Activated naive CD8-positive, alpha-beta T cell treated with anti-CD3 and anti-CD28 coated beads, Interleukin-2, amount 50 U/mL, for 24 hours (primary cell): Measurements from ENCODE around the gene CYP4F8.
"Not testable (repeated sequence)": the region's sequence is repeated elsewhere in the genome, so short reads cannot be mapped to it uniquely, and the experiment has no call there.

Experiments used
- ATAC-seq: fragments of 150-1000 bp; cut with Tn5 transposase; one replicate; pipeline ENCODE4 v1.10.0; 2021
- DNase-seq: peaks from one replicate; pipeline ENCODE4 v3.0.0; 2021
- H3K27ac Mint-ChIP-seq: one replicate; pipeline ENCODE4 v1.8.0; 2021; ENCODE audit warnings: mild to moderate bottlenecking, mixed read lengths
- H3K27me3 Mint-ChIP-seq: one replicate; pipeline ENCODE4 v1.8.0; 2021; ENCODE audit warnings: mixed read lengths
- H3K36me3 Mint-ChIP-seq: one replicate; pipeline ENCODE4 v1.8.0; 2021; ENCODE audit warnings: low read depth, mixed read lengths
- H3K4me1 Mint-ChIP-seq: one replicate; pipeline ENCODE4 v1.8.0; 2021; ENCODE audit warnings: mixed read lengths
- H3K4me3 Mint-ChIP-seq: one replicate; pipeline ENCODE4 v1.8.0; 2021; ENCODE audit warnings: mild to moderate bottlenecking, moderate library complexity, mixed read lengths
- H3K9me3 Mint-ChIP-seq: one replicate; pipeline ENCODE4 v1.8.0; 2021; ENCODE audit warnings: mixed read lengths

The CYP4F8 gene

DNA sequence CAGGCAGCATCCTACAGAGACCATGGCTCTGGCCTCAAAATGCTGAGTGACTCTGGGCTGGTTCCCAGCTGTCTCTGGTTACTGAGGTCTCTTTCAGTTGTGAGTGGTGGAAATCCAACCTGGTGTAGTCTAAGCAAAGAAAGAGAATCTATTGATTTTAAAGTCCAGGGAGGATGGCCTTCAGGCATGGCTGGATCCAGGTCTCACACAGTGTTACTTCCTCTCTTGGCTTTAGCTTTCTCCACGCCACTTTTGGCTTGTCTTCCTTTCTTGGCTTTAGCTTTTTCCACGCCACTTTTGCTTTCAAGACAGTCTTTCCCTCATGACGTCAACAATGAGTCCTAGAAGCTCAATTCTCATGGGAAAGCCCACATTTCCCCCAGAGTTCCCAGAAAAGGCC lies 29.8 kb downstream of the CYP4F8 start:
- no peaks in the 10 kb centered on the region for H3K36me3 Mint-ChIP-seq
- DNase-seq, result no peak
- ATAC-seq, result no peak
- no peaks in the 10 kb centered on the region for H3K9me3 Mint-ChIP-seq
- peaks cover 5% of the 10 kb centered on the region for H3K4me1 Mint-ChIP-seq
- no peaks in the 10 kb centered on the region for H3K27me3 Mint-ChIP-seq
- H3K4me3 Mint-ChIP-seq, result no peak overlapping the region
- no peak overlapping the region for H3K27ac Mint-ChIP-seq

DNA sequence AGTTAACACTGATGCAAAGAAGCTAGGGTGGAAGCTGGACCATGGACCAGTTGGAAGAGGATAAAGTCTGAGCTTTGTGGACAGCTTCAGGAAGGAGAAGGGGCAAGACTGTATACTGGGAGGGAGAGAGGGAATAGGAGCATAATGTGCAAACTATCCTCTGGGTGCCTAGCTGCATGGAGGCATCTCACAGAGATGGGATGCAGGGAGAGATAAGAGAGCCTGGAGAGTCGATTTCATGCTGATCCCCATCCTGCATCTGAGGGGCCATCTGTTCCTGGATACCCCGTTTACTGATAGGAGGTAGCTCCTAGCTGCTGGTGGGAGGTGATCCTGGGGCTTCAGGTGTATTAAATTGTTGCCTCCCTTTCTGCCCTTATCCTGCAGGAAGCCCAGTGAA lies 34.5 kb downstream of the CYP4F8 start:
- H3K4me3 Mint-ChIP-seq, result no peak overlapping the region
- no peaks in the 10 kb centered on the region for H3K9me3 Mint-ChIP-seq
- ATAC-seq (no peak), DNase-seq (no peak)
- H3K4me1 Mint-ChIP-seq, result no peaks in the 10 kb centered on the region
- H3K36me3 Mint-ChIP-seq, result no peaks in the 10 kb centered on the region
- H3K27me3 Mint-ChIP-seq, result peaks cover 18% of the 10 kb centered on the region
- H3K27ac Mint-ChIP-seq, result no peak overlapping the region

DNA sequence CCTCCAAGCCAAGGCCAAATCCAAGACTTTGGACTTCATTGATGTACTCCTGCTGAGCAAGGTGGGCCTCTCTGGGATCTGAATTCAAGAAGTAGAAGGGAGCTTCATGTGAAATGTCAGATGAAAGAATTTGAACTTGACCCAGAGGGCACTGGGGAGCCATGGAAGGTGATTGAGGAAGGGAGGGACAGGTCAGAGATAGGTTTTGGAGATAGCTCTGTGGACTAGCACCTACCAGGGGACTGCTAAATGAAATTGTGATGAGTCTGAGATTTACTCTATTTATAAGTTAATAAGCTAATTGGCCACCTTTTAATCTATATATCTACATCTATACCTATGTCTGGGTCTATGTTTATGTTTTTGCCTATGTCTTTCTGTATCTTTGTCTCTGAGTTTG lies 35.1 kb downstream of the CYP4F8 start:
- peaks cover 23% of the 10 kb centered on the region for H3K27me3 Mint-ChIP-seq
- H3K36me3 Mint-ChIP-seq, H3K9me3 Mint-ChIP-seq, ATAC-seq, H3K4me1 Mint-ChIP-seq, H3K4me3 Mint-ChIP-seq, H3K27ac Mint-ChIP-seq, DNase-seq: not testable (repeated sequence)

DNA sequence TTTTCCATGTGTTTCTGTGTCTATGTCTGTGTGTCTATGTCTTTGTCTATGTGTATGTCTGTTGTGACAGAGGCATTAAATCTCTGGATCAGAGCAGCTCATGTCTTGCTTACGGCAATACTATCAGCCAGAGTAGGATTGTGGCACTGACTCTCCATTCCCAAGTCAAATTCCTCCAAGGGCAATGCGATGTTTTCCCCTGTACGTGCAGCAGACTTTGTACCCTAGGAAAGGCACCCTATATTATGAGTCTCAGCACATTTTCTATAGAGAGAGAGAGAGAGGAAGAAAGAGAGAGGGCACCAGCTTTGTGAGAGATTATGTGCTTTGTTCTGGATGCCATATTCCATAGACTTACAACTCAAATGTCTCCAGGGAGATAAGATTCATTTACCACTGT lies 36.8 kb downstream of the CYP4F8 start:
- no peaks in the 10 kb centered on the region for H3K4me1 Mint-ChIP-seq
- peaks cover 34% of the 10 kb centered on the region for H3K27me3 Mint-ChIP-seq

DNA sequence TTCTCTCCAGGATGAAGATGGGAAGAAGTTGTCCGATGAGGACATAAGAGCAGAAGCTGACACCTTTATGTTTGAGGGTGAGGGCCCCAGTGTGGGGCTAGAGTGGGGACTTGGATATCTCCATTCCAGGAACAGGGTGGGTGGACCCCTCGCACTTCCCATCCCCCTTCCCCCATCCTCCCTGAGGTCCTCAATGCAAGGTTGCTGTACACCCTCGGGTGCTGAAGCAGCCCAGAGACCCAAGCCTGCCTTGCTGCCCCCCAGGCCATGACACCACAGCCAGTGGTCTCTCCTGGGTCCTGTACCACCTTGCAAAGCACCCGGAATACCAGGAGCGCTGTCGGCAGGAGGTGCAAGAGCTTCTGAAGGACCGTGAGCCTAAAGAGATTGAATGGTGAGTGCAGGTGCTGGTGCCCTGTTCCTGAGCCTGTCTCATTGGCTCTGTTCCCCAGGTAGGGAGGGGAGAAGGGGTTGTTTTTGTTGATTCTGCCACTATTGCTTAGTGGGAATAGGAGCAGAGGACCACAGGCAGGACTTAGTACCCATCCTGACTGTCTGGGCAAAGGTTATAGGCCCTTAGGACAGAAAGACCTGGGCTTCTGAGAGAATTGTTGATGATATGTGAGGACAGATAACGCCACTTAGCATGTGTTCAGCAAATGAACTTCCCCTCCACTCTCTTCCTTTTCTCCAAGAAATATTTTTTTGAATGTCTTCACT lies 37.7 kb downstream of the CYP4F8 start:
- ATAC-seq, result no peak
- Mint-ChIP-seq H3K9me3 (no peaks in the 10 kb centered on the region), H3K4me1 (no peaks in the 10 kb centered on the region), H3K27ac (no peak overlapping the region), H3K36me3 (no peaks in the 10 kb centered on the region), H3K27me3 (peaks cover 34% of the 10 kb centered on the region), H3K4me3 (no peak overlapping the region)
- DNase-seq, result no peak

More for the DNA sequence above, 36.8 kb downstream of the CYP4F8 start:
- Mint-ChIP-seq H3K4me3 (no peak overlapping the region), H3K27ac (no peak overlapping the region), H3K9me3 (no peaks in the 10 kb centered on the region), H3K36me3 (no peaks in the 10 kb centered on the region)
- DNase-seq, result no peak
- no peak for ATAC-seq

DNA sequence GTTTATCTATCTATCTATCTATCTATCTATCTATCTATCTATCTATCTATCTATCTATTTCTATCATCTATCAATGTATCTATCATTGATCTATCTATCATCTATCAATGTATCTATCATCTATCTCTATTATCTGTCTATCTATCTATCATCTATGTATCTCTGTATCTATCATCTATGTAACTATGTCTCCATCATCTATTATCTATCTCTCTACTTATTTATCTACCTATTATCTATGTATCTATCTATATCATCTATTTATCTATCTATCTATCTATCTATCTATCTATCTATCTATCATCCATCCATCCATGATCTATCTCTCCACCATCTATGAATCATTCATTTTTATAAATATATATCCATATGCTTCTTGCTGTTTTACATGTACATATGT lies 41.4 kb downstream of the CYP4F8 start:
- Mint-ChIP-seq H3K4me3 (no peak overlapping the region), H3K9me3 (no peaks in the 10 kb centered on the region), H3K36me3 (no peaks in the 10 kb centered on the region), H3K27me3 (peaks cover 42% of the 10 kb centered on the region), H3K4me1 (no peaks in the 10 kb centered on the region), H3K27ac (no peak overlapping the region)
- DNase-seq (no peak), ATAC-seq (no peak)

DNA sequence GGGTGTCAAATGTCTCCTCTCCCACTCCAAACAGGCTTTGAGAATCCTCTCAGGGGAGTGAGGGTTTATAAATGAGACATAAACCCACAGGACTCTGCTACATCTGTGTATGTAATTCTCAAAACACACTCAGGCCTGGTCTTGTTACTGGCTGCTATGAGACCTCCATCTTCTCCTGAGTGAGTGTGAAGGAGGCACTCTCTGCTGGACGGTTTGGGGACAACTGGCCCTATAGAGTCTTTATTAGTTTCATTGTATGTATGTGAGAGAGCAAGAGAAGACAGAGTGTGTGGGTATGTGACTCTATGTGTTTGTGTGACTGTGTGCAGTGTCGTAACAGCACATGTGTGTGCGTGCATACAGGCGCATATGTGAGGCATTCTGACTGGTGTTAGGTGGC lies 48.2 kb downstream of the CYP4F8 start:
- Mint-ChIP-seq H3K36me3 (no peaks in the 10 kb centered on the region), H3K27me3 (peaks cover 14% of the 10 kb centered on the region), H3K27ac (no peak overlapping the region), H3K4me3 (no peak overlapping the region), H3K4me1 (no peaks in the 10 kb centered on the region), H3K9me3 (no peaks in the 10 kb centered on the region)
- ATAC-seq (no peak), DNase-seq (no peak)

DNA sequence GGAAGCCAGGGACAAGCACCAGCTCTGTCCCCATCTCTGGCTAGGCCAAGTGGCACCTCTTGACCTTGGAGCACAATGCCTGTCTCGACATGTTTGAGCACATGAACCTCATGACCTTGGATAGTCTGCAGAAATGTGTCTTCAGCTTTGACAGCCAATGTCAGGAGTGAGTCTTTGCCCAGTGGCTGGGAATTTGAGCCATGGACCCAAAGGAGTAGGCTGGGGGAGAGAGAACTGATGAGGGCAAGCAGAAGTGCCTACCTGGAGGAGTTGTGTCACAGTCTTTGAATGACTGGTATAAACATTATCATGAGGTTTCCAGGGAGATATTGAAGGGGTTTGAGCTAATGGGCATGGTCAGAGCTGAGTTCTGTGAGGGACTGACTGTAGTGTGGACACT lies 51.2 kb downstream of the CYP4F8 start:
- DNase-seq (no peak), ATAC-seq (no peak)
- H3K9me3 Mint-ChIP-seq, result no peaks in the 10 kb centered on the region
- no peaks in the 10 kb centered on the region for H3K36me3 Mint-ChIP-seq
- no peak overlapping the region for H3K4me3 Mint-ChIP-seq
- no peak overlapping the region for H3K27ac Mint-ChIP-seq
- H3K27me3 Mint-ChIP-seq, result peaks cover 13% of the 10 kb centered on the region
- H3K4me1 Mint-ChIP-seq, result no peaks in the 10 kb centered on the region

DNA sequence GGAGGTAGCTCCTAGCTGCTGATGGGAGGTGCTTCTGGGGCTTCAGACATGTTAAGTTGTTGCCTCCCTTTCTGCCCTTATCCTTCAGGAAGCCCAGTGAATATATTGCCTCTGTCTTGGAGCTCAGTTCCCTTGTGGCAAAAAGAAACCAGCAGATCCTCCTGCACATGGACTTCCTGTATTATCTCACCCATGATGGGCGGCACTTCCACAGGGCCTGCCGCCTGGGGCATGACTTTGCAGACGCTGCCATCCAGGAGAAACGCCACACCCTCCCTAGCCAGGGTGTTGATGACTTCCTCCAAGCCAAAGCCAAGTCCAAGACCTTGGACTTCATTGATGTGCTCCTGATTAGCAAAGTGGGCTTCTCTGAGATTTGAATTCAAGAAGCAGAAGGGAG lies 51.9 kb downstream of the CYP4F8 start:
- DNase-seq (no peak), ATAC-seq (no peak)
- H3K4me1 Mint-ChIP-seq, result no peaks in the 10 kb centered on the region
- H3K9me3 Mint-ChIP-seq, result no peaks in the 10 kb centered on the region
- no peaks in the 10 kb centered on the region for H3K36me3 Mint-ChIP-seq
- peaks cover 6% of the 10 kb centered on the region for H3K27me3 Mint-ChIP-seq
- H3K27ac Mint-ChIP-seq, result no peak overlapping the region
- H3K4me3 Mint-ChIP-seq, result no peak overlapping the region

DNA sequence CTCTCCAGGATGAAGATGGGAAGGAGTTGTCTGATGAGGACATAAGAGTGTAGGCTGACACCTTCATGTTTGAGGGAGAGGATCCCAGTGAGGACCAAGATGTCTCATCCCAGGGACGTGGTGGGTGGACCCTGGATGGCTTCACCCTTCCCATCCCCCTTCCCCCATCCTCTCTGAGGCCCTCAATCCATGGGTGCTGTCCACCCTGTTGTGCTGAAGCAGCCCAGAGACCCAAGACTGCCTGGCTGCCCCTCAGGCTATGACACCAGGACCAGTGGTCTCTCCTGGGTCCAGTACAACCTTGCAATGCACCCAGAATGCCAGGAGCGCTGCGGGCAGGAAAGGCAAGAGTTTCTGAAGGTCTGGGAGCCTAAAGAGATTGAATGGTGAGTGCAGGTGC lies 54.4 kb downstream of the CYP4F8 start:
- H3K27me3 Mint-ChIP-seq, result peaks cover 6% of the 10 kb centered on the region
- H3K4me3 Mint-ChIP-seq, result no peak overlapping the region
- DNase-seq, result no peak

DNA sequence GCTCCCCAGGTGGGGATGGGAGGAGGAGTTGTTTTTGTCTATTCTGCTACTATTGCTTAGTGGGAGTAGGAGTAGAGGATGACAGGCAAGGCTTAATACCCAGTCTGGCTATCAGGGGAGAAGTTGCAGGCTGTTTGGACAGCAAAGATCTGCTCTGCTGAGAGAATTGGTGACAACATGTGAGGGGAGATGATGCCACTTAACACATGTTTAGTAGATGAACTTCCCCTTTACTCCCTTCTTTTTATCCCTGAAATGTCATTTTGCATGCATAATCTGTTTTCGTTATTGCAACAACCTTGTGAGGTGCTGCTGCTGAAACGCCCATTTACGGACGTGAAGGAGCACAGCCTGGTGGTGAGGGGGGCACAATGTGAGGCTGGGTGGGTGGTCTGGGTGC lies 54.9 kb downstream of the CYP4F8 start:
- no peak for ATAC-seq
- Mint-ChIP-seq H3K4me1 (peaks cover 15% of the 10 kb centered on the region), H3K27me3 (peaks cover 6% of the 10 kb centered on the region), H3K4me3 (no peak overlapping the region), H3K36me3 (no peaks in the 10 kb centered on the region), H3K9me3 (peaks cover 7% of the 10 kb centered on the region), H3K27ac (no peak overlapping the region)
- no peak for DNase-seq

More for the DNA sequence above, 54.4 kb downstream of the CYP4F8 start:
- peaks cover 13% of the 10 kb centered on the region for H3K4me1 Mint-ChIP-seq
- no peaks in the 10 kb centered on the region for H3K36me3 Mint-ChIP-seq
- peaks cover 3% of the 10 kb centered on the region for H3K9me3 Mint-ChIP-seq
- ATAC-seq, result no peak
- no peak overlapping the region for H3K27ac Mint-ChIP-seq

DNA sequence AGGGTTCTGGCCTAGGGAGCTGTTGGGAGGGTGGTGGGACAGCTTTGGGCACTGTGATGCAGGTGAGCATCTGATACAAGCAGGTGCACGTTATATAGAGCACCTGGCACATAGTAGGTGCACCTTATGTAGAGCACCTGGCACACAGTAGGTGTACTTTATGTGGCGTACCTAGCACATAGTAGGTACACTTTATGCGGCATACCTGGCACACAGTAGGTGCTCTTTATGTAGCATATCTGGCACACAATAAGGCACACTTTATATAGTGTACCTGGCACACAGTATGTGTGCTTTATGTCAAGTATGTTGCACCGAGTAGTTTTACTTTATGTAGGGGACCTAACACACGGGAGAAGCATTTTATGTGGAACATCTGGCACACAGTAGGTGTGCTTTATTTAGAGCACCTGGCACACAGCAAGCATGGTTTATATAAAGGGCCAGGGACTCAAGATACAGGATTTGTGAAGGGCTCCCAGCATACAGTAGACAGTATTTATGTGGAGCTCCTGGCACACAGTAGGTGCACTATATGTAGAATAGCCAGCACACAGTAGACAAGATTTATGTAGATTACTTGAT lies 56.3 kb downstream of the CYP4F8 start:
- Mint-ChIP-seq H3K4me1 (peaks cover 16% of the 10 kb centered on the region), H3K27me3 (peaks cover 3% of the 10 kb centered on the region), H3K9me3 (peaks cover 7% of the 10 kb centered on the region), H3K27ac (no peak overlapping the region), H3K4me3 (no peak overlapping the region), H3K36me3 (no peaks in the 10 kb centered on the region)
- DNase-seq (no peak), ATAC-seq (no peak)

DNA sequence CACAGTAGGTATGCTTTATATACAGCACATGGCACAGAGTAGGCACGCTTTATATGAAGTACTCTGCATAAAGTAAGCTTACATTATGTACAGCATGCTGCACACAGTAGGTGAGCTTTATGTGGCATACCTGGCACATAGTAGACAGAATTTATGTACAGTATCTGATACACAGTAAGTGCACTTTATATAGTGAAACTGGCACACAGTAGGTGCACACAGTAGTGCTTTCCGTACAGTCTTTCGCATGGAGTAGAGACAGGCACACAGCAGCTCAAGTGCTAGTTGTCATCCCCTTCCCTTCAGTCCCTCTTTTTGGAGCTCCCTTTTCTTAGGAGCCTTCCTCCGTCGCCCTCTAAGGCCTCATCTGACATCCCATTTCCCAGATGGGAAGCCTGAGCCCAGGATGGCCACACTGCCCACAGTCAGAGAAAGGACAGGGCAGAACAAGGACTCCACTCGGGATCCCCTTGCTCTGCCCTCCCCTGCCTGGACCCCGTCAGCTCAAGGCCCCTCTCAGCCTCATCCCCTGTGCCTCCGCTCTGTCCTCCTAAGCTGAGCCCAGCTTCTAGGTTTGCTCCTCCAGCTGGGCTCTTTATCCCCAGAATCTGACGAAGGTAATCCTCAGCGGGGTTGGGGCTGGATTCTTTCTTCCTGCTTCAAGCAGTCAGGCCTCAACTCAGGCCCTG lies 57.0 kb downstream of the CYP4F8 start:
- H3K36me3 Mint-ChIP-seq, result no peaks in the 10 kb centered on the region
- H3K4me1 Mint-ChIP-seq, result peaks cover 16% of the 10 kb centered on the region
- ATAC-seq (no peak), DNase-seq (no peak)
- no peak overlapping the region for H3K27ac Mint-ChIP-seq
- H3K4me3 Mint-ChIP-seq, result no peak overlapping the region
- peaks cover 3% of the 10 kb centered on the region for H3K27me3 Mint-ChIP-seq
- H3K9me3 Mint-ChIP-seq, result peaks cover 7% of the 10 kb centered on the region

DNA sequence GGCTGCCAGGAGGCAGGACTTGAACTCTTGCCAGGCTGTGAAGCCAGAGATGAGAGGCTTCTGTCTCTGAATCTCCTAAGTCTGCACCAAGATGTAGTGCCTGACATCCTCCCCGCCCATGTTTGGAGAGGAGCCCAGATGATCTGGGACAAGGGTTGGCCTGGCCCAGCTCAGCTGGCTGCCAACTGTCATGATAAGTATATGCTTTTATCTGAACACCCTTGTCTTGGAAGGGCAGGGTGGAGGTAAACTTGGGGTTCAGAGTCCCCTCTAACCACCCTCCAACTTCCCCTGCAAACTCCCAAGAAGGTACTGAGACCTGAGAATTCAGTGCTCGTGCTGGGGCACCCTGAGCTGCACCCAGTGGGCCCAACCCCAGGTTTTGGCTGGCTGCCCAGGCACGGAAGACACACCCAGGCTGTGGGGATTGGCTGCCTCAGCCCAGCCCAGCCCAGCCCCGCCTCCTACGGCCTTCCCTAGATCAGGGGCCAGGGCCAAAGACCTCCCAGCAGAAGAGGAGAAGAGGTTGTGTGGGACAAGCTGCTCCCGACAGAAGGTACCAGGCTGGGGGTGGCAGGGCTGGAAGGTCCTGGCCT lies 57.7 kb downstream of the CYP4F8 start, which contains the start of gene CYP4F12:
CYP4F12 (plus strand) TSS at position 508 of the 596 bp plus-strand sequence. CDS start 443 bp downstream, outside the sequence.
- H3K9me3 Mint-ChIP-seq, result peaks cover 10% of the 10 kb centered on the region
- H3K27me3 Mint-ChIP-seq, result peaks cover 3% of the 10 kb centered on the region
- peaks cover 16% of the 10 kb centered on the region for H3K4me1 Mint-ChIP-seq
- no peaks in the 10 kb centered on the region for H3K36me3 Mint-ChIP-seq
- DNase-seq (peak; percentile 13), ATAC-seq (peak; percentile 45)
- H3K4me3 Mint-ChIP-seq, result no peak within 1 kb of the TSS
- no peak within 1 kb of the TSS for H3K27ac Mint-ChIP-seq

DNA sequence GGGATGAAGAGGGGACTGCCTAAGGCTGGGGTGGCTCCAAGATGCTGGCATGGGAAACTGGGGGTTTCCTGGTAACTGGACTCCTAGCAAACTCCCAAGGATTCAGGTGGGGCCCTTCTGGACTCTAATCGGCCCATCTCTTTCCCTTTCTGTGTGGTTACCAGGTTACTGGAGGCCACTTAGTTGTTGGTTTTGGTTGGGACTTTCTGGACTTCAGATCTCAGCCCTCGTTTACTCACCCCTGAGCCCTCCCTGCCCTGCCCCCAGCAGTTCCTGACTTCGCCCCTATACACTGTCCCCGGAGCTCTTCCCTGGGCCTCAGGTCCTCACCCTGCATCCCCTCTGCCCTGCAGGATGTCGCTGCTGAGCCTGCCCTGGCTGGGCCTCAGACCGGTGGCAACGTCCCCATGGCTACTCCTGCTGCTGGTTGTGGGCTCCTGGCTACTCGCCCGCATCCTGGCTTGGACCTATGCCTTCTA lies 58.2 kb downstream of the CYP4F8 start:
- H3K27me3 Mint-ChIP-seq, result peaks cover 3% of the 10 kb centered on the region
- no peaks in the 10 kb centered on the region for H3K36me3 Mint-ChIP-seq
- H3K9me3 Mint-ChIP-seq, result peaks cover 15% of the 10 kb centered on the region
- peaks cover 19% of the 10 kb centered on the region for H3K4me1 Mint-ChIP-seq
- H3K4me3 Mint-ChIP-seq, result no peak overlapping the region
- DNase-seq (no peak), ATAC-seq (peak; percentile 66)
- no peak overlapping the region for H3K27ac Mint-ChIP-seq
